GM19463 (cell line): Measurements from ENCODE around the gene MRPL24.

Source experiments
- ATAC-seq: cut with Tn5 transposase; IDR thresholded peaks from one replicate; pipeline ENCODE4 v1.9.1; 2021; ENCODE audit warnings: mild to moderate bottlenecking, moderate library complexity; ENCODE audit not compliant: unreplicated experiment

Gene MRPL24

GRCh38 chr1:156693848-156694689 lies 46.8 kb downstream of the MRPL24 start:
- ATAC-seq, result no peak

GRCh38 chr1:156692925-156693847 lies 47.7 kb downstream of the MRPL24 start:
- ATAC-seq, result no peak

- ATAC-seq, result no peak
Measured at GRCh38 chr1:156692441-156692924, 48.4 kb downstream of the MRPL24 start.

- ATAC-seq, result no peak
Measured at GRCh38 chr1:156691665-156692440, 49.0 kb downstream of the MRPL24 start.

- ATAC-seq, result no peak
Measured at GRCh38 chr1:156691191-156691590, 49.7 kb downstream of the MRPL24 start.

- no peak for ATAC-seq
Measured at GRCh38 chr1:156690675-156691036, 50.2 kb downstream of the MRPL24 start.

GRCh38 chr1:156689953-156690674 lies 50.8 kb downstream of the MRPL24 start:
- no peak for ATAC-seq

- peak; percentile 76 for ATAC-seq
Measured at GRCh38 chr1:156689035-156689952, 51.6 kb downstream of the MRPL24 start.
